ENCODE measurements around the gene EPB41L5. TPM values are rescaled to one million over a fixed set of nuclear protein-coding genes. Genes with fewer than 3 reads are reported as not detected.
"Not testable (repeated sequence)": the region's sequence is repeated elsewhere in the genome, so short reads cannot be mapped to it uniquely, and the experiment has no call there.

Gene EPB41L5
- total and polyA plus RNA-seq, 2 donors (not counting 3 experiments of a cell fraction or from before 2014, with no cell fraction given), result 8.4 to 13.6 TPM

DNA sequence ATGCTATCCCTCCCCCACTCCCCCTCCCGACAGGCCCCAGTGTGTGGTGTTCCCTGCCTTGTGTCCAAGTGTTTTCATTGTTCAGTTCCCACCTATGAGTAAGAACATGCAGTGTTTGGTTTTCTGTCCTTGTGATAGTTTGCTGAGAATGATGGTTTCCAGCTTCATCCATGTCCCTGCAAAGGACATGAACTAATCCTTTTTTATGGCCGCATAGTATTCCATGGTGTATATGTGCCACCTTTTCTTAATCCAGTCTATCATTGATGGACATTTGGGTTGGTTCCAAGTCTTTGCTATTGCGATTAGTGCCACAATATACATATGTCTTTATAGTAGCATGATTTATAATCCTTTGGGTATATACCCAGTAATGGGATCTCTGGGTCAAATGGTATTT is 108.5 kb downstream of the EPB41L5 start:
- not testable (repeated sequence) for BruUV-seq (replicated peaks)
- CTCF ChIA-PET, result interaction anchor here (2.7 kb wide), 1 partner anchor 54 kb away, joined by 13 read pairs; no protein-coding TSS in a partner anchor

DNA sequence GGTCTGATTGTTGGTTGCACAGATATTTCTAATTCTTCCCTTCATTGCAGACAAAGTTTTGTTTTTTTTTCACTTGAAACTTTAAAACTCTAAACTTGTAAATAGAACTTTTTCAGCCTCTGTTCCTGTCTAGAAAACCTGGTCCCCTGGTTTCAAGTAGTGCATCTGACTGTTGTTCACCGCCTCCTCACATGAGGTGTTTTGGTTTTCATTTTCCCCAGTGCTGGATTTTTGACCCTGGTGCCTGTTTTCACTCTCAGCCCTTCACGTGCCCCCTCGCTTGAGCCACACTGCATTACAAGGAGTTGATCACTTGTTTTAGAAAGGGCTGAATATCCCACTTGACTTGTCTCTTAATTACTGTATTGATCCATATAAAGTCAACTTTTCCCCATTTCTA is 110.2 kb downstream of the EPB41L5 start:
- Histone ChIP-seq H3K4me3 (replicated peaks in 1 of 3; ENCODE audit: insufficient read depth in 1 of 3, low read depth in 1 of 3, low read length in 3 of 3) (no peak overlapping the region), H3K27me3 (ENCODE audit: control insufficient read depth in 2 of 2, insufficient read depth in 2 of 2, low read length in 2 of 2) (no peaks in the 10 kb centered on the region), H3K79me2 (ENCODE audit: control insufficient read depth, insufficient read depth, low read length) (no peaks in the 10 kb centered on the region), H3K27ac (ENCODE audit: insufficient read depth, low read depth, low read length) (no peak overlapping the region), H3K4me2 (ENCODE audit: insufficient read depth, low read length) (no peak overlapping the region), H3K4me1 (ENCODE audit: control insufficient read depth, extremely low read depth, insufficient read depth, low read length) (no peaks in the 10 kb centered on the region), H2AFZ (ENCODE audit: low read depth, low read length) (no peak overlapping the region), H4K20me1 (replicated peaks; ENCODE audit: control insufficient read depth, extremely low read depth, insufficient read depth, low read length) (no peaks in the 10 kb centered on the region), H3K9ac (replicated peaks; ENCODE audit: extremely low read depth, insufficient read depth, low read length) (no peak overlapping the region), H3K9me1 (replicated peaks; ENCODE audit: control insufficient read depth, extremely low read depth, insufficient read depth, low read length) (no peaks in the 10 kb centered on the region), H3K9me3 (replicated peaks; ENCODE audit: control insufficient read depth, insufficient read depth, low read length) (no peaks in the 10 kb centered on the region), H3K36me3 (ENCODE audit: control insufficient read depth in 2 of 2, extremely low read depth in 1 of 2, insufficient read depth in 2 of 2, low read length in 2 of 2) (no peaks in the 10 kb centered on the region)
- intact Hi-C loops (cut with micrococcal nuclease), result no loop called here
- no peak for FAIRE-seq
- ChIA-PET POLR2A (no interaction called here), CTCF (interaction anchor here (0.7 kb wide), 1 partner anchor 259 kb away, joined by 3 read pairs; no protein-coding TSS in a partner anchor)
- no peak for DNase-seq (ENCODE audit: low read depth, low spot score)
- no TSS peak for BruUV-seq (replicated peaks)
- TF ChIP-seq GATA2 (IDR thresholded peaks at IDR 0.05; ENCODE audit: insufficient read depth, insufficient read length, low read depth, low read length), result no peak
- no peak for TF ChIP-seq FOS (IDR thresholded peaks at IDR 0.05; ENCODE audit: borderline replicate concordance, insufficient read depth, low read length)
- TF ChIP-seq JUN (IDR thresholded peaks at IDR 0.05; ENCODE audit: borderline replicate concordance, insufficient read depth, insufficient read length, low read depth), result no peak
- no peak for TF ChIP-seq EZH2 (IDR thresholded peaks at IDR 0.05; ENCODE audit: borderline replicate concordance, low read depth, low read length, severe bottlenecking)
- TF ChIP-seq MAX (IDR thresholded peaks at IDR 0.05; ENCODE audit: insufficient read depth, insufficient read length), result no peak
- no peak for TF ChIP-seq CTCF (IDR thresholded peaks at IDR 0.05; ENCODE audit: extremely low read depth in 1 of 2, insufficient read depth in 1 of 2, low read depth in 1 of 2, low read length in 2 of 2)
- dilution Hi-C loops (cut with MboI; ENCODE audit: extremely low pct_ligation_motif_present, low sequenced_read_pairs), result no loop called here

More for the DNA sequence above, 108.5 kb downstream of the EPB41L5 start:
- POLR2A ChIA-PET; H3K9ac ChIP-seq (replicated peaks; ENCODE audit: extremely low read depth, insufficient read depth, low read length); H3K36me3 ChIP-seq (ENCODE audit: control insufficient read depth in 2 of 2, extremely low read depth in 1 of 2, insufficient read depth in 2 of 2, low read length in 2 of 2); H2AFZ ChIP-seq (ENCODE audit: low read depth, low read length); H3K27me3 ChIP-seq (ENCODE audit: control insufficient read depth in 2 of 2, insufficient read depth in 2 of 2, low read length in 2 of 2); H3K4me1 ChIP-seq (ENCODE audit: control insufficient read depth, extremely low read depth, insufficient read depth, low read length); H3K4me3 ChIP-seq (replicated peaks in 1 of 3; ENCODE audit: insufficient read depth in 1 of 3, low read depth in 1 of 3, low read length in 3 of 3); FAIRE-seq; H3K4me2 ChIP-seq (ENCODE audit: insufficient read depth, low read length); H3K79me2 ChIP-seq (ENCODE audit: control insufficient read depth, insufficient read depth, low read length); dilution Hi-C loops (cut with MboI; ENCODE audit: extremely low pct_ligation_motif_present, low sequenced_read_pairs); DNase-seq (ENCODE audit: low read depth, low spot score); H3K9me3 ChIP-seq (replicated peaks; ENCODE audit: control insufficient read depth, insufficient read depth, low read length); H3K27ac ChIP-seq (ENCODE audit: insufficient read depth, low read depth, low read length); H3K9me1 ChIP-seq (replicated peaks; ENCODE audit: control insufficient read depth, extremely low read depth, insufficient read depth, low read length); intact Hi-C loops (cut with micrococcal nuclease); H4K20me1 ChIP-seq (replicated peaks; ENCODE audit: control insufficient read depth, extremely low read depth, insufficient read depth, low read length): not testable (repeated sequence)
